ENCODE data around the gene TMEM127. TPM values are rescaled to one million over a fixed set of nuclear protein-coding genes. Genes with fewer than 3 reads are reported as not detected.

The TMEM127 gene
- total RNA-seq, 1 experiment from 2014 or later, result 31.5 TPM

DNA sequence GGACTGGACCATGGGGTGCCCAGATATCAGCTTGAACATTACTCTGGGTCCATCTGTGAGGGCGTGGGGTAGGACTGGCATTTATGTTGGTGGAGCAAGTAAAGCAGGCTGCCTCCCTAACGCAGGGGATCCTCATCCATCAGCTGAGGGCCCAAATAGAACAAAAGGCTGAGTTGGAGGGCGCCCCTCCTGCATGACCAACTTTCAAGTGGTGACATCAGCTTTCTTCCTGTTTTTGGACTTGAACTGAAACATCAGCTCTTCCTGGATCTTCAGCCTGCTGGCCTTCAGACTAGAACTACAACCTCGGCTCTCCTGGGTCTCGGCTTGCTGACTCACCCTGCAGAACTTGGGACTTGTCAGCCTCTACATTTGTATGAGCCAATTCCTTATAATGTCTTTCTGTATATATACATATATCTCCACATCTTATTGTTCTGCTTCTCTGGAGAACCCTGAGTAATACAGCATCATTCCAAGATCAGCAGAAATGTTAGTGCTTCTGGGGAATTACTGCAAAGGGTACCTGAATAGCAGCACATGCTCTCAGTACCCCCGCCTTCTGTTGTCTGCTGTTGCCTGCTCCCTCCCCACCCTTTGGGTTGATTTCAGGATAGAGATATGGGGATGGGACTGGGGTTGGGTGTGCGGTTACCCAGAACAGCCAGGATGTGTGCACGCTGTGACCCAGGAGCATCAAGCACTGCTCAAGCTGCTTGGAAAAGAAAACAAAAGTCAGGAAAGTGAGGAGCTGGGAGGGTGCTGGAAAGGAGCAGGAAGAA, 20.0 kb downstream of the TMEM127 start:
- no peak overlapping the region for H3K4me3 Mint-ChIP-seq (ENCODE audit: unreplicated experiment)
- no peaks in the 10 kb centered on the region for H3K27me3 Mint-ChIP-seq (ENCODE audit: insufficient read depth, unreplicated experiment)
- intact Hi-C loops (cut with micrococcal nuclease), result loop anchor here (2.0 kb wide), 1 partner anchor 27 kb away; no protein-coding TSS in a partner anchor
- ChIA-PET CTCF (interaction anchor here (0.9 kb wide), 1 partner anchor 15 kb away, joined by 4 read pairs; no protein-coding TSS in a partner anchor), POLR2A (interaction anchor here (0.8 to 2.1 kb wide), 8 partner anchors 9 to 38 kb away, joined by 3 to 11 read pairs (median 4); no protein-coding TSS in a partner anchor)
- H3K9me3 Mint-ChIP-seq (ENCODE audit: unreplicated experiment), result no peaks in the 10 kb centered on the region
- BruUV-seq (replicated peaks), result no TSS peak
- DNase-seq (ENCODE audit: unreplicated experiment), result no peak
- TF ChIP-seq, protein P1, sequence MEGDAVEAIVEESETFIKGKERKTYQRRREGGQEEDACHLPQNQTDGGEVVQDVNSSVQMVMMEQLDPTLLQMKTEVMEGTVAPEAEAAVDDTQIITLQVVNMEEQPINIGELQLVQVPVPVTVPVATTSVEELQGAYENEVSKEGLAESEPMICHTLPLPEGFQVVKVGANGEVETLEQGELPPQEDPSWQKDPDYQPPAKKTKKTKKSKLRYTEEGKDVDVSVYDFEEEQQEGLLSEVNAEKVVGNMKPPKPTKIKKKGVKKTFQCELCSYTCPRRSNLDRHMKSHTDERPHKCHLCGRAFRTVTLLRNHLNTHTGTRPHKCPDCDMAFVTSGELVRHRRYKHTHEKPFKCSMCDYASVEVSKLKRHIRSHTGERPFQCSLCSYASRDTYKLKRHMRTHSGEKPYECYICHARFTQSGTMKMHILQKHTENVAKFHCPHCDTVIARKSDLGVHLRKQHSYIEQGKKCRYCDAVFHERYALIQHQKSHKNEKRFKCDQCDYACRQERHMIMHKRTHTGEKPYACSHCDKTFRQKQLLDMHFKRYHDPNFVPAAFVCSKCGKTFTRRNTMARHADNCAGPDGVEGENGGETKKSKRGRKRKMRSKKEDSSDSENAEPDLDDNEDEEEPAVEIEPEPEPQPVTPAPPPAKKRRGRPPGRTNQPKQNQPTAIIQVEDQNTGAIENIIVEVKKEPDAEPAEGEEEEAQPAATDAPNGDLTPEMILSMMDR (IDR thresholded peaks at IDR 0.05; ENCODE audit: unreplicated experiment), result no peak
- H3K27ac Mint-ChIP-seq (ENCODE audit: low read depth, unreplicated experiment), result no peak overlapping the region
- H3K36me3 Mint-ChIP-seq (ENCODE audit: insufficient read depth, unreplicated experiment), result peaks cover 17% of the 10 kb centered on the region
- H3K4me1 Mint-ChIP-seq (ENCODE audit: insufficient read depth, unreplicated experiment), result peaks cover 7% of the 10 kb centered on the region

DNA sequence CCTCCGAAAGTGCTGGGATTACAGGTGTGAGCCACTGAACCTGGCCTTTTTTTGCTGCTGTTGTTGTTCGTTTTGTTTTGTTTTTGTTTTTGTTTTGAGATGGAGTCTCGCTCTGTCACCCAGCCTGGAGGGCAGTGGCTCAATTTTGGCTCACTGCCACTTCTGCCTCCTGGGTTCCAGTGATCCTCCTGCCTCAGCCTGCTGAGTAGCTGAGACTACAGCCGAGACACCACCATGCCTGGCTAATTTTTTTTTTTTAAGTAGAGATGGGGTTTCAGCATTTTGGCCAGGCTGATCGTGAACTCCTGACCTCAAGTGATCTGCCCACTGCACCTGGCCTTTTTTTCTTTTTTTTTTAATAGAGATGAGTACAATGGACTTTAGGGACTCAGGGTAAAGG, 22.0 kb downstream of the TMEM127 start:
- no peaks in the 10 kb centered on the region for H3K27me3 Mint-ChIP-seq (ENCODE audit: insufficient read depth, unreplicated experiment)
- no peak for DNase-seq (ENCODE audit: unreplicated experiment)
- no peaks in the 10 kb centered on the region for H3K9me3 Mint-ChIP-seq (ENCODE audit: unreplicated experiment)
- no peak overlapping the region for H3K27ac Mint-ChIP-seq (ENCODE audit: low read depth, unreplicated experiment)
- ChIA-PET CTCF (interaction anchor here (0.6 to 0.7 kb wide), 2 partner anchors 17 to 102 kb away, joined by 3 read pairs; no protein-coding TSS in a partner anchor), POLR2A (interaction anchor here (1.6 kb wide), 1 partner anchor 35 kb away, joined by 7 read pairs; the partner anchor contains the start of gene STARD7)
- H3K4me1 Mint-ChIP-seq (ENCODE audit: insufficient read depth, unreplicated experiment), result peaks cover 11% of the 10 kb centered on the region
- no TSS peak for BruUV-seq (replicated peaks)
- intact Hi-C loops (cut with micrococcal nuclease), result no loop called here
- H3K36me3 Mint-ChIP-seq (ENCODE audit: insufficient read depth, unreplicated experiment), result peaks cover 13% of the 10 kb centered on the region
- TF ChIP-seq, protein P1 (IDR thresholded peaks at IDR 0.05; ENCODE audit: unreplicated experiment), result no peak
- no peak overlapping the region for H3K4me3 Mint-ChIP-seq (ENCODE audit: unreplicated experiment)

DNA sequence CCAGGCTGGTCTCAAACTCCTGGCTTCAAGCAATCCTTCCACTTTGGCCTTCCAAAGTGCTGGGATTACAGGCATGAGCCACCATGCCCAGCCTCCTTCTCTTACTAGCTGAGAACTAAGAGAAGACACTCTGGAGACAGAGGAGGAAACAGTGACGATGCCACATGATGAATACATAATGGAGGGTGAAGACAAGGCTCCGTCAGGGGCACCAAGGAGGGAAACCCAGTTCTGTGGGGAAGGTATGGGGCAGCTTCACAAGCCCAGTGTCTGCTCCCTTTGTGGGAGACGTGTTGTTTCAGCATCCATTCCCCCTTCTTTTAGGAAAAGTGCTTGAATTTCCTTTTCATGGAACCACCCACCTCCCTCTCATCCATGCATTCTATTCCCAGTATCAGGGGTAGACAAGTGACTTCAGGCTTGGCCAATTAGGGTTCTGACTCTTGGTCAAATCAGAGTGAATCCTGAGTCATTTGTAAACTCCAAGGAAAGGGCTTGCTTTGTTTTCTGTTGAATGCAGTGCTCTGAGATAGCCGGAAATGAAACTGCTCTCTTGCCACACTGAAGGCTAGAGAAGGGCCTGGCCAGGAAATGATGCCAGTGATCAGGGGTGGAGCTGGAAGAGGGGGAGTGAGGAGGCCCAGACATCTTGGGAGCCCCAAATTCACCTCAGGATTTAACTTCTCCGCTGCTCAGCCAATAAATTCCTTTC, 23.7 kb downstream of the TMEM127 start:
- TF ChIP-seq, protein P1 (IDR thresholded peaks at IDR 0.05; ENCODE audit: unreplicated experiment), result no peak
- peak; percentile 83 for DNase-seq (ENCODE audit: unreplicated experiment)
- H3K9me3 Mint-ChIP-seq (ENCODE audit: unreplicated experiment), result no peaks in the 10 kb centered on the region
- H3K4me1 Mint-ChIP-seq (ENCODE audit: insufficient read depth, unreplicated experiment), result peaks cover 9% of the 10 kb centered on the region
- no peaks in the 10 kb centered on the region for H3K27me3 Mint-ChIP-seq (ENCODE audit: insufficient read depth, unreplicated experiment)
- ChIA-PET CTCF (interaction anchor here (0.6 to 1.2 kb wide), 3 partner anchors 28 to 250 kb away, joined by 3 to 5 read pairs (median 4); no protein-coding TSS in a partner anchor), POLR2A (interaction anchor here (0.6 to 3.6 kb wide), 7 partner anchors 14 to 139 kb away, joined by 3 to 28 read pairs (median 5); partner anchors contain the start of gene STARD7)
- no peak overlapping the region for H3K4me3 Mint-ChIP-seq (ENCODE audit: unreplicated experiment)
- intact Hi-C loops (cut with micrococcal nuclease), result no loop called here
- BruUV-seq (replicated peaks), result no TSS peak
- H3K27ac Mint-ChIP-seq (ENCODE audit: low read depth, unreplicated experiment), result peak overlapping the region; percentile 35
- peaks cover 18% of the 10 kb centered on the region for H3K36me3 Mint-ChIP-seq (ENCODE audit: insufficient read depth, unreplicated experiment)

DNA sequence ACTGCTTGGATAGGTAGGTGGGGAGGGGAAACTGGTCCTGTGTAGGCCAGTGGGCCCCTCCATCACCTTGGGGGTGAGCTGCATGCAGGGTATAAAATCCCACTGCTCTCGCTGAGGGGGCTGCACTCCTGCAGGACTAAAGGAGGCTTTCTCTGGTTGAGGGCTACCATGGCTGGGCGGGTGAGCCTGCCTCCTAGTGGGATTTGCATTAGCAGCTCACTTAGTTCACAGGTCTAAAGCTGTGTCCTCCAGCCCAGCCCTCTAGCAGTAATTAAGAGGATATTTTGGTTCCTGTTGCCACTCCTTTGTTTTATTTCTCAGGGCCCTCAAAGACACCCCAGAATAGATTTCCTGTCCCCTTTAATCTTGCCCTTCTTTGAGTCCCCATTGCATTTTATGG, 24.6 kb downstream of the TMEM127 start:
- peaks cover 5% of the 10 kb centered on the region for H3K4me1 Mint-ChIP-seq (ENCODE audit: insufficient read depth, unreplicated experiment)
- DNase-seq (ENCODE audit: unreplicated experiment), result no peak
- intact Hi-C loops (cut with micrococcal nuclease), result no loop called here
- H3K36me3 Mint-ChIP-seq (ENCODE audit: insufficient read depth, unreplicated experiment), result peaks cover 18% of the 10 kb centered on the region
- H3K4me3 Mint-ChIP-seq (ENCODE audit: unreplicated experiment), result no peak overlapping the region
- TF ChIP-seq, protein P1 (IDR thresholded peaks at IDR 0.05; ENCODE audit: unreplicated experiment), result no peak
- H3K27me3 Mint-ChIP-seq (ENCODE audit: insufficient read depth, unreplicated experiment), result no peaks in the 10 kb centered on the region
- CTCF ChIA-PET, result interaction anchor here (0.7 kb wide), 1 partner anchor 249 kb away, joined by 5 read pairs; no protein-coding TSS in a partner anchor
- POLR2A ChIA-PET, result interaction anchor here (0.8 to 3.6 kb wide), 6 partner anchors 9 to 67 kb away, joined by 3 to 28 read pairs (median 4); partner anchors contain the start of gene STARD7
- no TSS peak for BruUV-seq (replicated peaks)
- H3K27ac Mint-ChIP-seq (ENCODE audit: low read depth, unreplicated experiment), result no peak overlapping the region
- no peaks in the 10 kb centered on the region for H3K9me3 Mint-ChIP-seq (ENCODE audit: unreplicated experiment)

Measured in MCF 10A (cell line).